Caki2 (cell line): ENCODE results near the gene SPTBN2. TPM values are rescaled to one million over a fixed set of nuclear protein-coding genes. Genes with fewer than 3 reads are reported as not detected.
"Not testable (repeated sequence)": the region's sequence is repeated elsewhere in the genome, so short reads cannot be mapped to it uniquely, and the experiment has no call there.

ENCODE experiments used
- DNase-seq: peaks from one replicate; pipeline ENCODE4 v3.0.0-alpha.2; 2015; ENCODE audit warnings: low read depth
- in situ Hi-C: cut with HindIII; loops from 2 replicates; pipeline ENCODE4 v1.10.0; 2016; ENCODE audit warnings: low sequenced_read_pairs, low pct_unique_long_range_greater_than_20kb, mixed read lengths
- total RNA-seq: library from RNA; depleted of rRNA; stranded (reverse); fragments of >200 nt; shearing (Covaris generic); gene quantifications from 2 replicates; pipeline ENCODE4 v1.2.3, GENCODE V29; 2014; ENCODE audit warnings: low replicate concordance

The SPTBN2 gene
- total RNA-seq, 1 experiment from 2014 or later, result 0.71 TPM

- DNase-seq, result no peak
- in situ Hi-C loops, result no loop called here
Observed at GRCh38 chr11:66727282-66728037, 1.6 kb downstream of the SPTBN2 start.

GRCh38 chr11:66725647-66726046 is 3.4 kb downstream of the SPTBN2 start:
- in situ Hi-C loops, result no loop called here
- no peak for DNase-seq

- in situ Hi-C loops, result no loop called here
- DNase-seq, result no peak
Observed at GRCh38 chr11:66725114-66725513, 3.9 kb downstream of the SPTBN2 start.

DNA sequence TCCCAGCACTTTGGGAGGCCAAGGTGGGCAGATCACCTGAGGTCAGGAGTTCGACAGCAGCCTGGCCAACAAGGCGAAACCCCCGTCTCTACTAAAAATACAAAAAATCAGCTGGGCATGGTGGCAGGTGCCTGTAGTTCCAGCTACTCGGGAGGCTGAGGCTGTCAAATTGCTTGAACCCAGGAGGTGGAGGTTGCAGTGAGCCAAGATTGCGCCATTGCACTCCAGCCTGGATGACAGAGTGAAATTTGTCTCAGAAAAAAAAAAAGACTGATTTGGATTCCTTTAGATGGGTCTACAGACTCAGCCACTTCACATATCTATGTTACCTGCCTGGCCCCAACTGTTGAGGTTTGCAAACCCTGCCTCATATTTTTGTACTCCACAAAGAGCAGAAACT is 4.8 kb downstream of the SPTBN2 start:
- DNase-seq, in situ Hi-C loops: not testable (repeated sequence)

GRCh38 chr11:66723693-66724092 is 5.3 kb downstream of the SPTBN2 start:
- in situ Hi-C loops, result no loop called here
- no peak for DNase-seq

DNA sequence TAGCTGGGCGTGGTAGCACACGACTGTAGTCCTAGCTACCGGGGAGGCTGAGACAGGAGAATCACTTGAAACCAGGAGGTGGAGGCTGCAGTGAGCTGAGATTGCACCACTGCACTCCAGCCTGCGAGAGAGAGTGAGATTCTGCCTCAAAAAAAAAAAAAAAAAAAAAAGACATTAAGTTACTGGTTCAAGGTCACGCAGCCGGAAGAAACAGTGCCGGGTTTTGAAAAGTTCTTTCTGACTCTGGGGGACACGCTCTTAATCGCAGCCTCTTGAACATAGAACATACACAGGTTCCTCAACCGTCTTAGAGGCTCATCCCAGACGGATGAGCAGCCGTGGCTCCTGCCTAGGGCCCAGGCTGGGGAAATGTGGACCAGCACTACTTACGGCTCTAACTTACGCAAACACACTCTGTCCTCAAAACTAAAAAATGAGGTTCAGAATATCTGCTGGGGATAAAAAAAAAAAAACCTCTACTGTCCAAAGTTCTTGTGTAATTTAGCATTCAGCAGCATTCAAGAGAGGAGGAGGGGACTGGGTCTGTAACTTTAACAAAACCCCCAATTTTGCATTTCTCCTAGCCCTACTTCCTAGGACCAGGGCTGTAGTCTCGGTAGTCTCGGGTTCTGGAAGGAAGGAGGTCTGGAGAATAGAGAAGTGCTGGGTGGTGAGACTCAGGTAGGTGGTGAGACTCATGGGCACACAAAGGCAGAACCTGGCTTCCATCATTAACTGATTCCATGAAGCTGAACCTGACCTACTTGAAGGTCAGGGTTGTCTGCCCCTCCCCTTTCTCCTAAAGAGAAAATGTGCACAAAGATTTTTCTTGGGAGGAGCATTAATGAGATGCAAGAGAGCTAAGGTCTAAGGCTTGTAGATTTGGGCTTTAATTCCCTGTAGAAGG is 6.0 kb downstream of the SPTBN2 start:
- in situ Hi-C loops, result no loop called here

GRCh38 chr11:66721939-66722338 is 7.1 kb downstream of the SPTBN2 start:
- in situ Hi-C loops, result no loop called here
- DNase-seq, result no peak

More for the DNA sequence above, 6.0 kb downstream of the SPTBN2 start:
- no peak for DNase-seq

DNA sequence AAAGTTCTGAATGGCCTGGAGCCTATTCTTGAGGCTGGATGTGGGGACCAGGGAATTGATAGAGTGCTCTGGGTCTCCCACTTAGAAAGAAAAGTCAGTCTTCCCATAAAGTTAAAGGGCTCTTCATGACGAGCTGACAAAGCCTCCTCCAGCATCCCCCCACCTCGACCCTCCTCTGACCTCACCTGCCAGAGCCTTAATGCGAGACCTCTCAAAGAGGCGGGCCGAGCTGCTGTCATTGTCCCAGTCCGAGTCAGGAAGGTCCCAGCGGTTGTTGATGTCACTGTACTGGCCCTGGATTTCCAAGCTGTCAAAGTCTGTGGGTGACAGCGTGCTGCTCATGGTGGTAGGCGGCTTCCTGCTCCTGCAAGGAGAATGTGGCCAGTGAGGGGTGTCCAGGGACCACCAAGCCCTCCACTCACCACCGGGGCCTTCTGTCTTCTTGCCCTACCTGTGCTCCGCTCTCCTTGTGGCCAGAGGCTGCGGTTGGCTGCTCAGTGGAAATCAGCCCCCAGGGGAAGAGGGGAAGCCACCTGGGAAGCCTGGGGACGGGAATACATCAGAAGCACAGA is 8.0 kb downstream of the SPTBN2 start:
- in situ Hi-C loops, result no loop called here
- DNase-seq, result no peak

DNA sequence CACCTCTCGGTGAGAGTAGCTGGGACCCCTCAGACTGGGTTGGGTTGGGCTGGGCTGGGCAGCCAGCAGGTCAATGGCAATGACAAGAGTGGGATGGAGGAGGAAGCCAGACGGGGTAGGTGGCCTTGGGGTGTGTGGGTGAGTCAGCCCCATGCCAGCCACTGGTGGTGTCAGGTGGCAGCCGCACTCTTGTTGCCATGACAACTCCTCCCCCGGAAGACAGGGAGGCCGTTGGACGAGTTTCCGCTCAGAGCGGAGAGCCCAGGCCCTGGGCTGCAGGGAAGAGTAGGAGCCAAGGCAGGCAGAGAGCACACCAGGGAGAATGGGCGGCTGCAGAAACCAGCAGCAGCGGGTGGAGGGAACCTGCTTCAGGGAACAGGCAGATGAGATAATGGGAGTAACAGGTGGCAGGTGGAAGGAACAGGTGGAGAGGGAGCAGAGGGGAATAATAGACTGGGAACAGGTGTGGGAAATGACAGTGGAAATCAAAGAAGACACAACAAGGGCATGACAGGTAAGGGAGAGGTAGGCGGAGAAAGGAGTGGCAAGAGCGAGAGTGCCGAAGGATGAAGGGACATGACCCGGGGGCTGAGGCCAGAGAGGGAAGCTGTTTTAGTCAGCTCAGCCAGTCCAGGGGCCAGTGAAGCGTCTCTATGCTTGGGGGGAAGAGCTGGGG is 8.7 kb downstream of the SPTBN2 start:
- DNase-seq, result peak; percentile 39
- in situ Hi-C loops, result no loop called here

- in situ Hi-C loops, result no loop called here
- DNase-seq, result no peak
Observed at GRCh38 chr11:66719111-66719872, 9.7 kb downstream of the SPTBN2 start.

GRCh38 chr11:66718320-66718971 is 10.6 kb downstream of the SPTBN2 start:
- DNase-seq, result no peak
- in situ Hi-C loops, result no loop called here

DNA sequence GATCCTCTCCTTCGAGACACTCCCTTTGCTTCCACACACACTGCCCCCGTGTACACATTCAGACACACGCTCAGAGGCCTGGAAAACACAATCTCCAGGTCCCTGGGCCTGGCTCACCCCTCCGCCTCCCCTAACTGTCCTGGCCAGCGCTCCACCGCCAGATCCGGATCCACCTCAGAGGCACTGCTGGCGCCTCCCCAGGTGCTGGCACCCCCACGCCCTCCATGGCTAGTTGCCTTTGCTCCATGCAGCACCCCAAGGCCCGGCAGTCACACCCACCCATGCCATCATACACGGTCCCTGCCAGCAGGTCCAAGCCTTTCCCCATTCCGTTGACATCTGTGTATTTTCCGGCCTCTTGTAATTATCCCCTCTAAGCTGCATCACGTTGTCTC is 11.1 kb downstream of the SPTBN2 start:
- in situ Hi-C loops, result no loop called here
- no peak for DNase-seq

DNA sequence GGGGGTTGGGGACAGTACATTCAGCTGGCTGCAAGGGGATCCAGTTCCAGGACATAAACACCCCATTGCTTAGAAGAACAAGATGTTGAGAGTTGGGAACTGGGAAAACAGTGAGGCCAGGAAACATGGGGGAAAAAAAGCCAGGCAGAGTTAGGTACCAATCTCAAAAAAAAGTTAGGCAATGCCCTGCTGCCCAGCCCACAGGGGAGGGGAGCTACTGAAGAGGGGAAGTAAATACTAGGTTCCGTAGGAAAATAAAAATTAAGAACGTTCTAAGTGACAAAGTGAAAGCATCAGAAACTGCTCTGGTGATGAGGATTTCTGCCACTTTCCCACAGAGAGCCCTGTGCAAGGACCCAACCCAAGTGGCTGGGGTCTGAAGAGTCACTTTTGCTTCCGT is 12.0 kb downstream of the SPTBN2 start:
- in situ Hi-C loops, result no loop called here
- no peak for DNase-seq

DNA sequence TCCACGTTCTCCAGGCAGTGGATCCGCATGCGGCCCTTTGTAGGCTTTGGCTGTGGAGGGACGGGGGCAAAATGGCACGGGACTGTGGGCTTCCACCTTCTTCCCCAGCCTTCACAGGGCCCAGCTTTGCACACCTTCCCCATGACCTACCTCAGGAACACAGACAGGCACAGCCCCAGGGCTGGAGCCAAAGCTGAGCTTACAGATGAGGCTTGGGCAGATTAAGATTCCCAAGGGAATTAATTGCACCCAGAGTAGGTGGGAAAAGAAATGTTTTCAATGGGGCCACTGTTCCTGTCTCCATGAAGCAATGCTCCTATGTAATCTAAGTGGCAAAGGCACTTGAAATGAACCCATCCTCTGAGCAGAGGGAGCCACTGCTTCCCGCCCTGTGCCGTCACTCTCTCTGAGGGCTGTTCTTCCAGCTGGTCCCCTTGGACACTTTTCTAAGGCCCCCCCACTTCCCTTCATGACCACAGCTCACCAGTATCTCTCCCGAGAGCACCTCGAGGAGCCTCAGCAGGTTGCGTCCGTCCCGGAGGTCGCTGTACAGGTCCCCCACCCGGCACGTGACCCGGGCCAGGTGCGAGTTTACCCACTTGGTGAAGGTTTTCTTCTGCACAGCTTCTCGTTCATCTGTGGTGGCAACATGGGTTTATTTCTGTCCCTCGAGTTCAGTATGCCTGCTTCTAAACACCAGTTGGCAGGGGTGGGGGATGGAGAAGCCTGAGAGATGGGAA is 13.5 kb downstream of the SPTBN2 start:
- DNase-seq, result no peak
- in situ Hi-C loops, result no loop called here

DNA sequence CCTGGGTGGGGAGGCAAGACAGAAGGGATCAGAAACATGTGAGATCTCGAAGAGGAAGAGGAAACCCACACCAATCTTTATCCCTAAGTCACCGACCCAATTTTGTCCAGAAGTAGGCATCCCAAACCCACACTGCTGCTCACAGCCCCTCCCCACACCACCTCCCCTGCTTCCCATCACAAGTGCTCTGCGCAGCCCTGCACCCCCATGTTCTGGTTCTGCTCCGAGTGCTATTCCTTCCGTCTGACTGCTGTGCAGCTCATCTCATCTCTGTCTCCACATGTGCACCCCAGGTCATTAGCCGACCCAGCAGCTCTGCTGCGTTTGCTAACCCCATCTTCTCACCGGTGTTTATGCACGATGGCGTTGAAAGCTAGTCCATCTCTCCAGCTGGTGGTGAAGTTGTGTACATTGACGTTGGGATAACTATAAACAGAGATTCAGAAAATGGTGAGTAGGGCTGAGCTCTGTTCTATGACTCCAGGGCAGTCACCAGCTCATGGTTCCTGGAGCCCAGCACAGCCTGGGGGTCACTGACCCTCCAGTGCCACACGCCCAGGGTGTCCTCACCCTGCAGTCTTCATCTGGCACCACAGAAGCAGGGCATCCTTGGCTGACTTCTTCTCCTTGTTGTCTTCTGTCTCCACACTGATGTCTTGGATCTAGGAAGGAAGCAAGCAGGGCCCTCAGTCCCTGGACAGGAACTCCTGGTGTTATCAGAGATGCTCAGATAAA is 15.1 kb downstream of the SPTBN2 start:
- DNase-seq, result no peak
- in situ Hi-C loops, result no loop called here

- no peak for DNase-seq
- in situ Hi-C loops, result no loop called here
Observed at GRCh38 chr11:66710384-66710930, 18.6 kb downstream of the SPTBN2 start.
